WERI-Rb-1 (cell line): Measurements from ENCODE around the gene DDX31.

Experiments used
- DNase-seq: peaks from one replicate; pipeline ENCODE4 v3.0.0-alpha.2; 2020
- H3K27ac ChIP-seq: fragments of 250-450 bp; sonication (Bioruptor Pico); 2 replicates; pipeline ENCODE4 v1.5.1; 2020; ENCODE audit warnings: mild to moderate bottlenecking, moderate library complexity
- H3K27me3 ChIP-seq: fragments of 250-450 bp; sonication (Bioruptor Pico); 2 replicates; pipeline ENCODE4 v1.5.1; 2021; ENCODE audit warnings: mild to moderate bottlenecking, low read depth, moderate library complexity; ENCODE audit not compliant: insufficient read depth, severe bottlenecking
- H3K36me3 ChIP-seq: fragments of 250-450 bp; sonication (Bioruptor Pico); 2 replicates; pipeline ENCODE4 v1.5.1; 2020; ENCODE audit warnings: mild to moderate bottlenecking, moderate library complexity
- H3K4me3 ChIP-seq: 2 replicates; pipeline ENCODE4 v1.5.1; 2011; ENCODE audit warnings: low read depth, mild to moderate bottlenecking, control low read depth, low read length
- H3K9me3 ChIP-seq: fragments of 250-450 bp; sonication (Bioruptor Pico); 2 replicates; pipeline ENCODE4 v1.5.1; 2021; ENCODE audit warnings: mild to moderate bottlenecking, moderate library complexity; ENCODE audit not compliant: severe bottlenecking
- CTCF ChIP-seq: IDR thresholded peaks from 2 replicates; pipeline ENCODE4 v1.5.1; 2011; ENCODE audit warnings: low read depth, mild to moderate bottlenecking, control low read depth, inconsistent platforms, low read length

Gene DDX31

GRCh38 chr9:132600326-132600984 lies 69.3 kb downstream of the DDX31 start:
- peaks cover 2% of the 10 kb centered on the region for H3K27me3 ChIP-seq
- no peaks in the 10 kb centered on the region for H3K9me3 ChIP-seq
- H3K4me3 ChIP-seq = no peak overlapping the region
- no peak for TF ChIP-seq CTCF
- no peak for DNase-seq
- H3K27ac ChIP-seq = no peak overlapping the region
- peaks cover 9% of the 10 kb centered on the region for H3K36me3 ChIP-seq

- Histone ChIP-seq H3K27ac (no peak overlapping the region), H3K36me3 (peaks cover 18% of the 10 kb centered on the region), H3K27me3 (peaks cover 14% of the 10 kb centered on the region), H3K9me3 (no peaks in the 10 kb centered on the region), H3K4me3 (no peak overlapping the region)
- DNase-seq = no peak
- TF ChIP-seq CTCF = no peak
Observed at GRCh38 chr9:132597073-132597775, 72.6 kb downstream of the DDX31 start.

DNA sequence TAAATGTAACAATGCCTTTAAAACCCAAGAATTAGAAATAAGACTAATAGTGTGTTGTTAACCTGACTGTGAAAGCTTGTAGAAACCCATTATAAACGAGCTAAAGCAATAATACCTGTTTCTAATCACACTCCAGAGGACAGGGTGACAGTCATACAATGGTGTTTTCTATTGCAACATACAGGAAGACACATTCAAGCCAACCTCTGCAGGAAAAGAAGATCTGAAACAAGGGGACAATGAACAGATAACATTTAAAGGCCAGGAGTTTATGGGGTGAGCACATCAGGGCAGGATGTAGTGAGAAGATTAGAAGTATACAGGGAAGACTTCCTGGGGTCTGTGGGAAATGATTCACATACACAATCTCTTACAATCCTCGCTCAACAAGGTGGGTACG lies 73.6 kb downstream of the DDX31 start:
- no peak for TF ChIP-seq CTCF

GRCh38 chr9:132595319-132595718 lies 74.5 kb downstream of the DDX31 start:
- peak; percentile 66 for DNase-seq
- no peak overlapping the region for H3K27ac ChIP-seq
- no peak overlapping the region for H3K4me3 ChIP-seq
- H3K36me3 ChIP-seq = peaks cover 9% of the 10 kb centered on the region
- no peak for TF ChIP-seq CTCF
- H3K9me3 ChIP-seq = no peaks in the 10 kb centered on the region
- H3K27me3 ChIP-seq = peaks cover 33% of the 10 kb centered on the region

More for the DNA sequence above, 73.6 kb downstream of the DDX31 start:
- peaks cover 16% of the 10 kb centered on the region for H3K36me3 ChIP-seq
- no peaks in the 10 kb centered on the region for H3K9me3 ChIP-seq
- H3K4me3 ChIP-seq = no peak overlapping the region
- H3K27me3 ChIP-seq = peaks cover 24% of the 10 kb centered on the region
- DNase-seq = no peak
- no peak overlapping the region for H3K27ac ChIP-seq

- no peaks in the 10 kb centered on the region for H3K9me3 ChIP-seq
- H3K36me3 ChIP-seq = peaks cover 9% of the 10 kb centered on the region
- H3K27ac ChIP-seq = no peak overlapping the region
- TF ChIP-seq CTCF = no peak
- no peak for DNase-seq
- H3K4me3 ChIP-seq = no peak overlapping the region
- peaks cover 42% of the 10 kb centered on the region for H3K27me3 ChIP-seq
Observed at GRCh38 chr9:132594412-132594811, 75.4 kb downstream of the DDX31 start.

GRCh38 chr9:132592451-132592850 lies 77.3 kb downstream of the DDX31 start:
- no peak for DNase-seq
- TF ChIP-seq CTCF = no peak
- Histone ChIP-seq H3K27ac (no peak overlapping the region), H3K36me3 (peaks cover 9% of the 10 kb centered on the region), H3K9me3 (no peaks in the 10 kb centered on the region), H3K4me3 (no peak overlapping the region), H3K27me3 (peaks cover 61% of the 10 kb centered on the region)
